ENCODE measurements around the gene OLFML2B.

GRCh38 chr1:161988413-161988812 lies 35.3 kb downstream of the OLFML2B start:
- TF ChIP-seq, protein P1, sequence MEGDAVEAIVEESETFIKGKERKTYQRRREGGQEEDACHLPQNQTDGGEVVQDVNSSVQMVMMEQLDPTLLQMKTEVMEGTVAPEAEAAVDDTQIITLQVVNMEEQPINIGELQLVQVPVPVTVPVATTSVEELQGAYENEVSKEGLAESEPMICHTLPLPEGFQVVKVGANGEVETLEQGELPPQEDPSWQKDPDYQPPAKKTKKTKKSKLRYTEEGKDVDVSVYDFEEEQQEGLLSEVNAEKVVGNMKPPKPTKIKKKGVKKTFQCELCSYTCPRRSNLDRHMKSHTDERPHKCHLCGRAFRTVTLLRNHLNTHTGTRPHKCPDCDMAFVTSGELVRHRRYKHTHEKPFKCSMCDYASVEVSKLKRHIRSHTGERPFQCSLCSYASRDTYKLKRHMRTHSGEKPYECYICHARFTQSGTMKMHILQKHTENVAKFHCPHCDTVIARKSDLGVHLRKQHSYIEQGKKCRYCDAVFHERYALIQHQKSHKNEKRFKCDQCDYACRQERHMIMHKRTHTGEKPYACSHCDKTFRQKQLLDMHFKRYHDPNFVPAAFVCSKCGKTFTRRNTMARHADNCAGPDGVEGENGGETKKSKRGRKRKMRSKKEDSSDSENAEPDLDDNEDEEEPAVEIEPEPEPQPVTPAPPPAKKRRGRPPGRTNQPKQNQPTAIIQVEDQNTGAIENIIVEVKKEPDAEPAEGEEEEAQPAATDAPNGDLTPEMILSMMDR (IDR thresholded peaks at IDR 0.05): no peak
- TF ChIP-seq POLR2A (IDR thresholded peaks at IDR 0.05): no peak
